ENCODE results near the gene OSBPL3. TPM values are rescaled to one million over a fixed set of nuclear protein-coding genes. Genes with fewer than 3 reads are reported as not detected.

The OSBPL3 gene
- total and polyA plus RNA-seq, 2 experiments from 2014 or later = 21.8 to 25.8 TPM

GRCh38 chr7:24808518-24808917, 171.5 kb downstream of the OSBPL3 start:
- Histone ChIP-seq H3K4me3 (no peak overlapping the region), H3K9me3 (ENCODE audit: low read depth) (no peaks in the 10 kb centered on the region), H3K4me2 (ENCODE audit: unreplicated experiment) (no peak overlapping the region), H4K20me1 (ENCODE audit: insufficient read depth) (no peaks in the 10 kb centered on the region), H3F3A (ENCODE audit: insufficient read depth) (no peaks in the 10 kb centered on the region; the same call in 1 of the 2 replicates), H3K4me1 (ENCODE audit: insufficient read depth) (no peaks in the 10 kb centered on the region), H3K27ac (no peak overlapping the region), H3K9me2 (ENCODE audit: insufficient read depth) (no peaks in the 10 kb centered on the region), H2AFZ (no peak overlapping the region), H3K27me3 (replicated peaks; ENCODE audit: insufficient read depth) (no peaks in the 10 kb centered on the region), H3K36me3 (ENCODE audit: low read depth) (peaks cover 62% of the 10 kb centered on the region), H3K9ac (no peak overlapping the region), H3K79me2 (ENCODE audit: insufficient read depth) (no peaks in the 10 kb centered on the region)
- no peak for DNase-seq
- WGBS, 2 experiments (ENCODE audit: low coverage in 1 of 2, low lambda C conversion rate in 2 of 2, missing lambda C conversion rate in 2 of 2) = 92 to 93% methylated on average over 6 of the region's 6 CpGs
- TF ChIP-seq EZH2phosphoT487 (IDR thresholded peaks at IDR 0.05; ENCODE audit: insufficient read depth, low read depth) (no peak), EZH2 (IDR thresholded peaks at IDR 0.05; ENCODE audit: insufficient read depth, poor library complexity, severe bottlenecking) (no peak)
- in situ Hi-C loops (cut with MboI) = no loop called here

GRCh38 chr7:24802300-24802699, 177.7 kb downstream of the OSBPL3 start:
- H2AFZ ChIP-seq = no peak overlapping the region
- in situ Hi-C loops (cut with MboI) = no loop called here
- H3K27ac ChIP-seq = no peak overlapping the region
- WGBS, 2 experiments (ENCODE audit: low coverage in 1 of 2, low lambda C conversion rate in 2 of 2, missing lambda C conversion rate in 2 of 2) = 87 to 92% methylated on average over 5 of the region's 5 CpGs
- H3F3A ChIP-seq (ENCODE audit: insufficient read depth) = 0 out of 2 replicates have a peak, but pooled peaks cover 3% of the 10 kb centered on the region
- H3K36me3 ChIP-seq (ENCODE audit: low read depth) = peaks cover 42% of the 10 kb centered on the region
- H3K79me2 ChIP-seq (ENCODE audit: insufficient read depth) = no peaks in the 10 kb centered on the region
- no peaks in the 10 kb centered on the region for H3K27me3 ChIP-seq (replicated peaks; ENCODE audit: insufficient read depth)
- DNase-seq = no peak
- no peak overlapping the region for H3K9ac ChIP-seq
- no peak overlapping the region for H3K4me3 ChIP-seq
- H4K20me1 ChIP-seq (ENCODE audit: insufficient read depth) = no peaks in the 10 kb centered on the region
- no peaks in the 10 kb centered on the region for H3K9me2 ChIP-seq (ENCODE audit: insufficient read depth)
- H3K4me1 ChIP-seq (ENCODE audit: insufficient read depth) = no peaks in the 10 kb centered on the region
- no peaks in the 10 kb centered on the region for H3K9me3 ChIP-seq (ENCODE audit: low read depth)
- TF ChIP-seq EZH2phosphoT487 (IDR thresholded peaks at IDR 0.05; ENCODE audit: insufficient read depth, low read depth) (no peak), EZH2 (IDR thresholded peaks at IDR 0.05; ENCODE audit: insufficient read depth, poor library complexity, severe bottlenecking) (no peak)
- no peak overlapping the region for H3K4me2 ChIP-seq (ENCODE audit: unreplicated experiment)

- 87 to 98% methylated on average over 2 of the region's 2 CpGs for WGBS, 2 experiments (ENCODE audit: low coverage in 1 of 2, low lambda C conversion rate in 2 of 2, missing lambda C conversion rate in 2 of 2)
- peaks cover 42% of the 10 kb centered on the region for H3K36me3 ChIP-seq (ENCODE audit: low read depth)
- 0 out of 2 replicates have a peak, but pooled peaks cover 3% of the 10 kb centered on the region for H3F3A ChIP-seq (ENCODE audit: insufficient read depth)
- in situ Hi-C loops (cut with MboI) = no loop called here
- H3K79me2 ChIP-seq (ENCODE audit: insufficient read depth) = no peaks in the 10 kb centered on the region
- H3K4me1 ChIP-seq (ENCODE audit: insufficient read depth) = no peaks in the 10 kb centered on the region
- no peaks in the 10 kb centered on the region for H3K9me2 ChIP-seq (ENCODE audit: insufficient read depth)
- H4K20me1 ChIP-seq (ENCODE audit: insufficient read depth) = no peaks in the 10 kb centered on the region
- no peak overlapping the region for H3K9ac ChIP-seq
- no peak overlapping the region for H2AFZ ChIP-seq
- TF ChIP-seq EZH2phosphoT487 (IDR thresholded peaks at IDR 0.05; ENCODE audit: insufficient read depth, low read depth) (no peak), EZH2 (IDR thresholded peaks at IDR 0.05; ENCODE audit: insufficient read depth, poor library complexity, severe bottlenecking) (no peak)
- H3K4me3 ChIP-seq = no peak overlapping the region
- H3K9me3 ChIP-seq (ENCODE audit: low read depth) = no peaks in the 10 kb centered on the region
- no peak overlapping the region for H3K27ac ChIP-seq
- no peak for DNase-seq
- H3K27me3 ChIP-seq (replicated peaks; ENCODE audit: insufficient read depth) = no peaks in the 10 kb centered on the region
- H3K4me2 ChIP-seq (ENCODE audit: unreplicated experiment) = no peak overlapping the region
Measured at GRCh38 chr7:24801883-24802282, 178.1 kb downstream of the OSBPL3 start.

- Histone ChIP-seq H4K20me1 (ENCODE audit: insufficient read depth) (no peaks in the 10 kb centered on the region), H3K4me3 (no peak overlapping the region), H3K27me3 (replicated peaks; ENCODE audit: insufficient read depth) (no peaks in the 10 kb centered on the region), H3K9ac (no peak overlapping the region), H3K36me3 (ENCODE audit: low read depth) (peaks cover 37% of the 10 kb centered on the region), H3K4me1 (ENCODE audit: insufficient read depth) (no peaks in the 10 kb centered on the region), H3K9me2 (ENCODE audit: insufficient read depth) (no peaks in the 10 kb centered on the region), H3K4me2 (ENCODE audit: unreplicated experiment) (no peak overlapping the region), H3K79me2 (ENCODE audit: insufficient read depth) (no peaks in the 10 kb centered on the region), H3K27ac (no peak overlapping the region), H2AFZ (no peak overlapping the region), H3F3A (ENCODE audit: insufficient read depth) (0 out of 2 replicates have a peak, but pooled peaks cover 3% of the 10 kb centered on the region), H3K9me3 (ENCODE audit: low read depth) (no peaks in the 10 kb centered on the region)
- WGBS, 2 experiments (ENCODE audit: low coverage in 1 of 2, low lambda C conversion rate in 2 of 2, missing lambda C conversion rate in 2 of 2) = 93 to 98% methylated on average over 9 of the region's 9 CpGs
- DNase-seq = no peak
- in situ Hi-C loops (cut with MboI) = no loop called here
- TF ChIP-seq EZH2 (IDR thresholded peaks at IDR 0.05; ENCODE audit: insufficient read depth, poor library complexity, severe bottlenecking) (no peak), EZH2phosphoT487 (IDR thresholded peaks at IDR 0.05; ENCODE audit: insufficient read depth, low read depth) (no peak)
Measured at GRCh38 chr7:24800667-24801066, 179.3 kb downstream of the OSBPL3 start.

GRCh38 chr7:24800073-24800472, 179.9 kb downstream of the OSBPL3 start:
- no peak overlapping the region for H3K9ac ChIP-seq
- H3F3A ChIP-seq (ENCODE audit: insufficient read depth) = 0 out of 2 replicates have a peak, but pooled peaks cover 3% of the 10 kb centered on the region
- H3K36me3 ChIP-seq (ENCODE audit: low read depth) = peaks cover 34% of the 10 kb centered on the region
- in situ Hi-C loops (cut with MboI) = no loop called here
- no peaks in the 10 kb centered on the region for H3K4me1 ChIP-seq (ENCODE audit: insufficient read depth)
- H3K9me2 ChIP-seq (ENCODE audit: insufficient read depth) = no peaks in the 10 kb centered on the region
- H3K27me3 ChIP-seq (replicated peaks; ENCODE audit: insufficient read depth) = no peaks in the 10 kb centered on the region
- no peak overlapping the region for H3K4me2 ChIP-seq (ENCODE audit: unreplicated experiment)
- no peaks in the 10 kb centered on the region for H4K20me1 ChIP-seq (ENCODE audit: insufficient read depth)
- H3K4me3 ChIP-seq = no peak overlapping the region
- H3K79me2 ChIP-seq (ENCODE audit: insufficient read depth) = no peaks in the 10 kb centered on the region
- H2AFZ ChIP-seq = no peak overlapping the region
- 97 to 98% methylated on average over 6 of the region's 6 CpGs for WGBS, 2 experiments (ENCODE audit: low coverage in 1 of 2, low lambda C conversion rate in 2 of 2, missing lambda C conversion rate in 2 of 2)
- TF ChIP-seq EZH2phosphoT487 (IDR thresholded peaks at IDR 0.05; ENCODE audit: insufficient read depth, low read depth) (no peak), EZH2 (IDR thresholded peaks at IDR 0.05; ENCODE audit: insufficient read depth, poor library complexity, severe bottlenecking) (no peak)
- no peak for DNase-seq
- H3K27ac ChIP-seq = no peak overlapping the region
- H3K9me3 ChIP-seq (ENCODE audit: low read depth) = no peaks in the 10 kb centered on the region

All from GM23248 (cell line).